H1 (cell line): ENCODE results near the gene STARD3NL.

ENCODE experiments used
- ASH2L ChIP-seq: fragments of 200-600, 300-600 bp; sonication (generic); IDR thresholded peaks from one replicate; pipeline ENCODE4 v1.7.1; 2017; ENCODE audit warnings: low read length
- EZH2 ChIP-seq: fragments of 200-600 bp; sonication (generic); IDR thresholded peaks from 2 replicates; pipeline ENCODE4 v1.7.1; 2012; ENCODE audit warnings: low read depth, mild to moderate bottlenecking, moderate library complexity, low read length, inconsistent platforms; ENCODE audit not compliant: severe bottlenecking
- JUND ChIP-seq: IDR thresholded peaks from 2 replicates; pipeline ENCODE4 v1.6.1; 2011; ENCODE audit warnings: mild to moderate bottlenecking, improper control_type of control experiment, low read length
- POLR2AphosphoS5 ChIP-seq: IDR thresholded peaks from 2 replicates; pipeline ENCODE4 v1.6.1; 2011; ENCODE audit warnings: low read depth, low read length
- SP1 ChIP-seq: IDR thresholded peaks from 2 replicates; pipeline ENCODE4 v1.6.1; 2011; ENCODE audit warnings: low read depth, low read length
- TCF12 ChIP-seq: IDR thresholded peaks from 2 replicates; pipeline ENCODE4 v1.6.1; 2011; ENCODE audit warnings: low read depth, mild to moderate bottlenecking, low read length
- TF ChIP-seq, protein P1 (sequence below), 3 experiments: IDR thresholded peaks; 1 replicate in 2 of 3; 2 replicates in 1 of 3; pipeline versions ENCODE4 v1.5.1 to v1.6.1; 2011; ENCODE audit warnings: low read length in 3 of 3, mild to moderate bottlenecking in 3 of 3, inconsistent platforms in 2 of 3, low read depth in 1 of 3, moderate library complexity in 1 of 3; ENCODE audit not compliant: insufficient read depth in 1 of 3; ENCODE audit errors: control extremely low read depth in 1 of 3

DNA sequence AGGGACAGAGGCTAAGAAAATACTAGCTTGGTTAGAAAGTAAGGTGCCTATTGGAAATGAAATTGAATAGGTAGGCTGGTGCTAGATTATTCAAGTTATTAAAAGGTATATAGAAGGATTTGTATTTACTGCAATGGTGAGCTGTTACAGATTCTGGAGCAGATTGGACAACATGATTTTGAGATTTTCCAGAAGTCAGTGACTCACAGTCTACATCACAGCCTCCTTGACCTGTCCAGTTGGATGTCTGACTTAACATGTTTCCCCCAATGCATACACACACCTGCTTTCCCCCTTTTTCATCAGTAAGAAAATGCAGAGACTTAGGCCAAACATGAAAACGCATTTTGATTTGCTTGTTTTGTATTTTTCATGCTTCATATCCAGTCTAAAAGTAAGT, 33.4 kb downstream of the STARD3NL start:
- TF ChIP-seq SP1 (no peak), POLR2AphosphoS5 (no peak), EZH2 (no peak), ASH2L (no peak), TCF12 (no peak), JUND (no peak)
- TF ChIP-seq, protein P1, sequence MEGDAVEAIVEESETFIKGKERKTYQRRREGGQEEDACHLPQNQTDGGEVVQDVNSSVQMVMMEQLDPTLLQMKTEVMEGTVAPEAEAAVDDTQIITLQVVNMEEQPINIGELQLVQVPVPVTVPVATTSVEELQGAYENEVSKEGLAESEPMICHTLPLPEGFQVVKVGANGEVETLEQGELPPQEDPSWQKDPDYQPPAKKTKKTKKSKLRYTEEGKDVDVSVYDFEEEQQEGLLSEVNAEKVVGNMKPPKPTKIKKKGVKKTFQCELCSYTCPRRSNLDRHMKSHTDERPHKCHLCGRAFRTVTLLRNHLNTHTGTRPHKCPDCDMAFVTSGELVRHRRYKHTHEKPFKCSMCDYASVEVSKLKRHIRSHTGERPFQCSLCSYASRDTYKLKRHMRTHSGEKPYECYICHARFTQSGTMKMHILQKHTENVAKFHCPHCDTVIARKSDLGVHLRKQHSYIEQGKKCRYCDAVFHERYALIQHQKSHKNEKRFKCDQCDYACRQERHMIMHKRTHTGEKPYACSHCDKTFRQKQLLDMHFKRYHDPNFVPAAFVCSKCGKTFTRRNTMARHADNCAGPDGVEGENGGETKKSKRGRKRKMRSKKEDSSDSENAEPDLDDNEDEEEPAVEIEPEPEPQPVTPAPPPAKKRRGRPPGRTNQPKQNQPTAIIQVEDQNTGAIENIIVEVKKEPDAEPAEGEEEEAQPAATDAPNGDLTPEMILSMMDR (IDR thresholded peaks at IDR 0.05; ENCODE audit: control extremely low read depth in 1 of 3, insufficient read depth in 1 of 3, low read depth in 1 of 3, low read length in 3 of 3) = no peak
